Islet of Langerhans (tissue), 1 donor: Measurements from ENCODE around the gene TBXAS1.
A peak's percentile ranks its signal among the peaks of the same experiment; 100 is the strongest.

ENCODE experiments used
- FAIRE-seq: peaks from one replicate; lab custom pipeline; 2011; peaks lifted over from hg19 to GRCh38; lab: Jason Lieb, UNC

The TBXAS1 gene

GRCh38 chr7:139855498-139856270, 26.6 kb downstream of the TBXAS1 start:
- FAIRE-seq = no peak

DNA sequence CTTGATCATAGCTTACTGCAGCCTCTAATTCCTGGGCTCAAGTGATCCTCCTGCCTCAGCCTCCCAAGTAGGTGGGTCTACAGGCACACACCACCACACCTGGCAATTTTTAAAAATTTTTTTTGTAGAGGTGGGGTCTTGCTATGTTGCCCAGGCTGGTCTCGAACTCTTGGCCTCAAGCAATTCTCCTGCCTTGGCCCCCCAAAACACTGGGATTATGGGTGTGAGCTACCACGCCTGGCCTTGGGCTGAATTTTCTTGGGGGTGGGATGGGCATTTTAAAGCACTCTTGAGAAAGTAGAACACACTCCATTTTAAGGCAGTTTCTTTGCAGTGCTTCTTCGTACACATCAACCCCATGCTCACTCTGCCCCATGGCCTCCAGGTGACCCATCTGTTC, 28.7 kb downstream of the TBXAS1 start:
- no peak for FAIRE-seq

GRCh38 chr7:139860090-139860775, 31.2 kb downstream of the TBXAS1 start:
- no peak for FAIRE-seq

GRCh38 chr7:139861803-139862202, 32.7 kb downstream of the TBXAS1 start:
- FAIRE-seq = no peak

DNA sequence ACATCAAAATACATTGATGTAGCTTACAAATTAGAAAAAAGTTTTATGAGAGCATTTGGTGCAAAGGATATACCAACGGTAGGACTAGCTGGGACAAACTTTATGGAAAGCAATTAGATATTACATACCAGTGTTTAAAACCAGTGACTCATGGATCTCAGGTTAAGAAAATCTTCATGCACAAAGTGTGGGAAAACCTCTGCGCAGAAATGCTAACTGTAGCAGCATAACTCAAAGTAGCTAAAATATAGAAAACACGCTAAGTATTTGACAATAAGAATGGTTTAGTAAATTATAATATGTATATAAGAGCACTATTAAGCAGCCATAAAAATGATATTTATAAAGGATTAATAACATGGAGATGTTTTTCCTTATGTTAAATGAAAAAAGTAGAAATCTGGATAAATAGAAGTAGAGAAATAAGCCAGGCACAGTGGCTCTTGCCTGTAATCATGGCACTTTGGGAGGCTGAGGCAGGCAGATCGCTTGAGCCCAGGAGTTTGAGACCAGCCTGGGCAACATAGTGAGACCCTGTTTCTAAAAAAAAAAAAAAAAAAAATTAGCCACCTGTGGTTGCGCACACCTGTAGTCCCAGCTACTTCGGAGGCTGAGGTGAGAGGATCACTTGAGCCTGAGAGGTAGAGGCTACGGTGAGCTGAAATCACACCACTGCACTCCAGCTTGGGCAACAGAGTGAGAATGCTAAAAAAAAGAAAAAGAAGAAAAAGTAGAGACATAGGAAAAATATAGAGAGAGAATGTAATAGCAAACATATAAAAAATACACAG, 37.2 kb downstream of the TBXAS1 start:
- no peak for FAIRE-seq

DNA sequence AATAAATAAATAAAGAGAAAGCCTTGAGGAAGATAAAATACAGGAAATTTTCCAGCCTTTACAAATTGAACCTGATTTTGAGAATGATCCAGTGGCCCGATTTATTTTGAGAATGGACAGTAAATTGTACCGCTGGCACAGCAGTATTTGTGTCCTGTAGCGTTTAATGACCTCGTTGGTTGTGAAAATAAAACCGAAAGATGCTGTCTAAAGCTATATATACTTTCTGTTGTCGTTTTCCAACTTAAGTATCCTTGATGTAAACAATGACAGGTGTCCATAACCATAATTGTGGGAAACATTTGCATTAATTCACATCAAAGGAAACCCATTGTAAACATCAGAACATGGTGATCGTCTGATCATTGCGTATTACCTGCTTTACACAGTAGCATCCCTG, 38.8 kb downstream of the TBXAS1 start:
- no peak for FAIRE-seq

DNA sequence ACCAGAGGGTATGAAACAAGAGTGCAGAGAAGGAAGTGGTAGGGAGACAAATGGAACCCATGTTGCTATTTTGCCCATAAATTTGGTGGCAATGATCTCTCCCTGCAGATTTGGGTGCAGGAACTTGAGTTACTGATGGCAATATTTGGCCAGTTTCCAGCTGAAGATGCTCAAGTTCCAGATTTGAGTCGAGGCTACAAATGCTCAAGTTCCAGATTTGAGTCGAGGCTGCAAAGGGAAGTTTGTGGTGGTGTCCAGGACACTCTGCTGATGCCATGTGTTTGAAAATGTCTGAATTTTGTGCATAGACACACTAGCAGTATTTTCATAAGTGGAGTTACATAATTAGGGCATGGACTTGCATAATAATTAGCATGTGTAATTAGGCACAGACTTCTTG, 40.8 kb downstream of the TBXAS1 start:
- FAIRE-seq = no peak

GRCh38 chr7:139870380-139870779, 41.3 kb downstream of the TBXAS1 start:
- FAIRE-seq = no peak

- no peak for FAIRE-seq
These were observed 42.3 kb downstream of the TBXAS1 start for GRCh38 chr7:139871331-139871730.

DNA sequence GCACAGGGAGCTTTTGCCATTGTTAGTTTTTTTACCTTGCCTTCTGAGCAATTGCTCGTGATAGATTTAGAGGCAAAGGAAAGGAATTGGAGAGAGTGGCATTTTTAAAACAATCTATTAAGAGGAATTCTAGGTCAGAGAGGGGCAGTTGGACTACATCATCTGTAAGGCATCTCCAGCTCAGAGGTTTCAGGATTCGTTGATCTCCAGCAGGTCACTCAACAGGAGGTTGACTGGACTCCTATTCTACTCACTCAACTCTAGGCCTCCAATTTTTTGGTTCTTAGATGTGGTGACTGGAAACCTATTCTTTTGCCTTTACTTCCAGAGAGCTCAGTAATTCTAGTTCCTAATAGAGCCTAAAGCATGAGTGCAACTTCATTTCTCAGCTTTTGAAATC, 42.8 kb downstream of the TBXAS1 start:
- no peak for FAIRE-seq

DNA sequence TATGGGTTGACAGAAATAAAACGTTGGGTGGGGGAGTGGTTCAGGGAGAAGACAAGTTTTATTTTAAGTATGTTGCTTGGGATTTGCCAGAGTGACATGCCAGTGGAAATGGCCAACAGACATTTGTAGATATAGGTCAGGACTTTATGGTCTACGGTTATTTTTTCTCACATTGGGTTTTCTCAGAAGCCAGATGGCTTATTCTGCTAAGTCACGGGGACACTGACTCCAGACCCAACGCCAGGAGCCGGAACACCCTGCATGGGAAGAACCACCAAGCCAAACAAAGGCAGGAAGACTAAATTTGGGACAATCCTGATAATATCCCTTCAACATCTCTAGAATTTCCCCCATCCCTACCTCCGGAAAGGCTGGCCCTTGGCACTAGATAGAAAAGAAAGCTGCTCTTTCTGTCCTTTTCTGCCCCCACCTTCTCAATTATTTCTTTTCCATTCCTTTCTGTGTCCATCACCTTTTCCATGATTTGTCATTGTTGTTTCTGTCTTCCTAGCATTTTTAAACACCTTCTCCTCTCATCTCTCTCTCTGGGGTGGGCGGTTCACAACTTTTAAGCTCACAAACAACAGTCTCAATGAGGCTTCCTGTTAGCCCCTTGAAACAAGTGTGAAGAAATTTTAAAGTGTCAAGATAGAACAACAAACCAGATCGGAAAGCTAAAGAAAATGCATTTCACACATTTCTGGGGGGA, 44.7 kb downstream of the TBXAS1 start:
- FAIRE-seq = no peak

- FAIRE-seq = no peak
These were observed 45.2 kb downstream of the TBXAS1 start for GRCh38 chr7:139874302-139874629.

DNA sequence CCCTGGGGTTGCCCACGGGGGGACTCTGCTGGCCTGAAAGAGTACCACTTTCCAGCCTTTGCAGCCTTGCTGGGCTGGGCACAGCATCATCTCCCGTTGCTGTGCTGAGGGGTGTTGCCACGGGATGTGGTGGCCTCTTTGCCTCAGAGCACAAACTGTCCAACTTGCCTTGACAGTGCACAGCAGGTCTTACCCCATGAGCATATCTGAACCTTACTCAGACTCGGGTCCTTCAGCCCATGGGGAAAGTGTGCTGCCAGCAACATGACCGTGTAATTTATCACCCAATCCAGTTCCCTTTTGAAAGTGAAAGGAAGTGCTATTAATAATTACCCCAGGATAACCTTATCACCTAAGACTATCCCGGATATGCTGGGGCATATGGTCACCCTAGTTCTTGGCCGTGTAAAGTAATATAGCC, 46.8 kb downstream of the TBXAS1 start:
- peak; percentile 43 for FAIRE-seq

DNA sequence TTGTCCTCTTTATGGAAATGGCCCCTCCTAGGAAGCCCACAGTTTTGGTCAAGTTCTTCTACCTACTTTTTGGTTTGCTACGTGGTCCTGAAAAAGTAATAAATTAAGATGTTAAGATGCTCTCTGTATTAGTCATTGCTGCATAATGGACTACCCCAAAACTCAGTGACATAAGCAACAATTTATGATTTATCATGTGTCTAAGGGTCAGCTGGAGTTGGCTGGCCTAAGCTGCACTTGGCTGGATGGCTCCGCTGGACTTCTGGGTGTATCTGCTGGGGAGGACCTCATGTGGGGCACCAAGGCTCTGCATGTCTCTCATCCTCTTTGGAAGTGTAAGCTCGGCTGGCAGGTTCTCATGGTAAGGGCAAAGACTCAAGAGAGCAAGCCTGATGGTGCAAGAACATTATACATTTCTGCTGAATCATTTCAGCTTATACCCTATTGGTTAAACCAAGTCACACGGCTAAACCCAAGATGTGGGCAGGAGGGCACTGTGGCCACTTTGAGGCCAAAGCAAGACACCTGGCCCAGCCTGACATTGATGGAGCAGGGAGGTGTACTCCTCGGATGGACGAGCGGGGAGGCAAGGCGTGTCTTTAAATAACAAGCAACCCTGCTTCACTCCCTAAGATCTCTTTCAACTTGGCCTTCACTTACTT, 47.7 kb downstream of the TBXAS1 start:
- no peak for FAIRE-seq

GRCh38 chr7:139883814-139884213, 54.8 kb downstream of the TBXAS1 start:
- FAIRE-seq = no peak

DNA sequence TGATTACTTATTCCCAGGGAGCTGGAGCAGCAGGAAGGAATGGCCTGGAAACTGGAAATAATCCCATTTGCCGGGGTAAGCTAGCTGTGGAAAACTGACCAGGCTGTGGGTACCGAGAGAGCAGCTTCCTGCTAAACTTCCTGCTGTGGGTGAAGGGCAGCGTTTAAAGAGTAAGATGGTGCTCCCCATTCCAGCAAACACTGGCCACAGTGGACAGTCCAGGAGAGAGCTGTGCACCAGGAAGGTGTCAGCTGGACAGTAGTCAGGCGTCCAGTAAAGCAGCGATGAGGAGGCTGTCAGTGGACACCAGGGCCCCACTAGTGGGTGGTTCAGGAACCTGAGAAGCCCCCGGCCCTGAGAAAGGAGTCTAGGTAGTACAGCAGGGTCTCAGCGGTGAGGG, 55.4 kb downstream of the TBXAS1 start:
- FAIRE-seq = no peak

DNA sequence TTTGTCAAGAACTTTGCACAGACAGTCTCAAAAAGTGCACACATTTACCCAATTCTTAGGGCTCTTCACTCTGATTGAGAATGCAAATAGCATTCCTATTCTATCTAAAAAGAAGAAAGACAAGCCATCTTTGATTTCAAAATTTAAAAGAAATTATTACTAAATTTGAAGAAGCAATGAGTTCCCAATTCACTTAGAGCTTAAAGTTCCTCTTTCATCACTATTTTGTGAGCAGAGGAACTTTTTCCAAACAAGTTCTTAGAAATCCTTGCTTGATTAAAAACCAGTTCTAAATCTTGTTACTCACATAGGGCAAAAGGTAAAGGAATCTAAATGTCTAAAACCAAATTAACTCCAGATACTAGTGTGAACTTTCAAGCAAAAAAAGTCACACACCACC, 56.4 kb downstream of the TBXAS1 start:
- FAIRE-seq = no peak

GRCh38 chr7:139886206-139886605, 57.1 kb downstream of the TBXAS1 start:
- no peak for FAIRE-seq

- no peak for FAIRE-seq
These were observed 57.8 kb downstream of the TBXAS1 start for GRCh38 chr7:139886899-139887298.

DNA sequence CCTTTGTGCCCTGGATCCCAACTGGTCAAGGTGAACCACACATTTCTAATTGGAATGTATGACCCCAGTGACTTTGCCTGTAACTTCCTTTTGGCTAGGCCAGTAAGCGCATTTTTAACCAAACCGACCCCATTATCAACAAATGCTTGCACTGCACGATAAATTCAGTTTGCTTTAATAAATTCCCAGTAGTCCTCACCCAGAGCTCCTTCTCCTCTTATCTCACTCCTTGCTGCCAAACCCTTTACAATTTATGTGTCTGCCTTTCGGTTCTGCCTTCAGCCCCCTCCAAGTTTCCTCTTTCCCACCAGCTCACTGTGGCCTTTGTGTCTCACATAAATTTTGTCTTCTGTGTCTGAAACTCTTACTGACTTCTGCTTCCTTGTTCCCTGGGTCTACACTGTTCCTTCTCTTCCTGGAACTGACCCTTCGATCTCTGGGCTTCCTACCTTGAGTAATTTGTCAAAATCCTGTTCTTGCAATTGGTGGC, 59.0 kb downstream of the TBXAS1 start:
- no peak for FAIRE-seq

DNA sequence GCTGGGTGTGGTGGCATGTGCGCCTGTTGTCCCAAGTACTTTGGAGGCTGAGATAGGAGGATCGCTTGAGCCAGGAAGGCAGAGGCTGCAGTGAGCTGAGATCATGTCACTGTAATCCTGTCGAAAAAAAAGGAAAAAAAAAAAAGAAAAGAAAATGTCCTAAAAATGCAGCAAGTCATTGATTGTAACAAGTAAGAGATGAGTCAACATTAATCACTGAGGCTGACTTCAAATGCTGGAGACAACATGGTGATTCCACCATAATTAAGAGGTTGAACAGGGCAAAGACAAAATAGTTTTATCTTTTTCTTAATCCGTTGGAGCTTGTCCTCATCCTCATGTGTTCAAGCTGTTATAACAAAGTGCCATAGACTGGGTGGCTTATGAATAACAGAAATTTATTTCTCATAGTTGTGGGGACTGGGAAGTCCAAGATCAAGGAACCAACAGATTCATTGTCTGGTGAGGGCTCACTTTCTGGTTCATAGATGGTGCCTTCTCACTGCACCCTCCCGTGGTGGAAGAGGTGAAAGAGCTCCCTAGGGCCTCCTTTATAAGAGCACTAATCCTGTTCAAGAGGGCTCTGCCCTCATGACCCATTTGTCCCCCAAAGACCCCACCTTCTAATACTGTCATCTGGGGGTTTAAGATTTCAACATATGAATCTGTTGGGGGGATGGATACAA, 60.3 kb downstream of the TBXAS1 start:
- FAIRE-seq = no peak
